Smooth muscle cell (in vitro differentiated cells): ENCODE results near the gene EME2. TPM values are rescaled to one million over a fixed set of nuclear protein-coding genes. Genes with fewer than 3 reads are reported as not detected.

Experiments used
- DNase-seq: peaks from one replicate; lab custom pipeline; 2025; ENCODE audit not compliant: unreplicated experiment; lab: John Stamatoyannopoulos, UW
- H2AFZ ChIP-seq: fragments of 200-600 bp; sonication (generic); 2 replicates; pipeline ENCODE4 v1.6.0; 2016; ENCODE audit warnings: antibody characterized with exemption, low read depth, mild to moderate bottlenecking
- H3F3A ChIP-seq: fragments of 200-600 bp; sonication (generic); 2 replicates; pipeline ENCODE4 v1.6.0; 2017; ENCODE audit warnings: antibody characterized with exemption, low read depth
- H3K27ac ChIP-seq: fragments of 200-600 bp; sonication (generic); 2 replicates; pipeline ENCODE4 v1.5.1; 2016; ENCODE audit warnings: low read depth, mild to moderate bottlenecking
- H3K27me3 ChIP-seq: fragments of 200-600 bp; sonication (generic); 2 replicates; pipeline ENCODE4 v1.6.1; 2016; ENCODE audit warnings: low read depth, mild to moderate bottlenecking
- H3K36me3 ChIP-seq: fragments of 200-600 bp; sonication (generic); 2 replicates; pipeline ENCODE4 v1.5.1; 2016; ENCODE audit warnings: low read depth
- H3K4me1 ChIP-seq: fragments of 200-600 bp; sonication (generic); 2 replicates; pipeline ENCODE4 v1.5.1; 2016; ENCODE audit warnings: low read depth
- H3K4me2 ChIP-seq: fragments of 200-600 bp; sonication (generic); 2 replicates; pipeline ENCODE4 v1.6.0; 2016; ENCODE audit warnings: mild to moderate bottlenecking
- H3K4me3 ChIP-seq: fragments of 200-600 bp; sonication (generic); 2 replicates; pipeline ENCODE4 v1.5.1; 2016; ENCODE audit warnings: mild to moderate bottlenecking
- H3K79me2 ChIP-seq: fragments of 200-600 bp; sonication (generic); 2 replicates; pipeline ENCODE4 v1.6.0; 2016; ENCODE audit warnings: low read depth, mild to moderate bottlenecking
- H3K9ac ChIP-seq: fragments of 200-600 bp; sonication (generic); 2 replicates; pipeline ENCODE4 v1.6.0; 2016; ENCODE audit warnings: low read depth
- H3K9me3 ChIP-seq: fragments of 200-600 bp; sonication (generic); replicated peaks from 2 replicates; pipeline ENCODE4 v1.5.1; 2016; ENCODE audit warnings: low read depth
- H4K20me1 ChIP-seq: fragments of 200-600 bp; sonication (generic); 2 replicates; pipeline ENCODE4 v1.6.0; 2016; ENCODE audit warnings: low read depth
- CTCF ChIP-seq: fragments of 200-600 bp; sonication (generic); IDR thresholded peaks from 2 replicates; pipeline ENCODE4 v1.5.1; 2017; ENCODE audit warnings: borderline replicate concordance, mild to moderate bottlenecking, antibody characterized with exemption; ENCODE audit not compliant: insufficient read depth, poor library complexity, severe bottlenecking
- WGBS: methylation state at CpG from one replicate; pipeline ENCODE4 v1.1.7; 2016; ENCODE audit warnings: low lambda C conversion rate; 5-methylcytosine and 5-hydroxymethylcytosine counted together
- polyA plus RNA-seq: library from polyadenylated mRNA; unstranded; fragments of >200 nt; fragmentation: Nextera tagmentation; extraction: Ambion mirVana; gene quantifications from 2 replicates; pipeline ENCODE4 v1.2.1, GENCODE V29; 2016
- total RNA-seq: library from RNA; depleted of rRNA; stranded (reverse); fragments of >200 nt; gene quantifications from 2 replicates; pipeline ENCODE4 v1.2.3, GENCODE V29; 2014

The EME2 gene, protein sequence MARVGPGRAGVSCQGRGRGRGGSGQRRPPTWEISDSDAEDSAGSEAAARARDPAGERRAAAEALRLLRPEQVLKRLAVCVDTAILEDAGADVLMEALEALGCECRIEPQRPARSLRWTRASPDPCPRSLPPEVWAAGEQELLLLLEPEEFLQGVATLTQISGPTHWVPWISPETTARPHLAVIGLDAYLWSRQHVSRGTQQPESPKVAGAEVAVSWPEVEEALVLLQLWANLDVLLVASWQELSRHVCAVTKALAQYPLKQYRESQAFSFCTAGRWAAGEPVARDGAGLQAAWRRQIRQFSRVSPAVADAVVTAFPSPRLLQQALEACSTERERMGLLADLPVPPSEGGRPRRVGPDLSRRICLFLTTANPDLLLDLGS
- total RNA-seq (3.6 and 4.4 TPM in 2 replicates), polyA plus RNA-seq (3.8 and 7.6 TPM in 2 replicates)

- Histone ChIP-seq H2AFZ (peak within 1 kb of the TSS; percentile 15), H3K9ac (peak within 1 kb of the TSS; percentile 86), H3K27ac (peak within 1 kb of the TSS; percentile 68), H3K27me3 (no peaks in the 10 kb centered on the region), H3K4me2 (peak within 1 kb of the TSS; percentile 100), H3K79me2 (peaks cover 24% of the 10 kb centered on the region), H3K4me3 (peak within 1 kb of the TSS; percentile 83), H3K4me1 (peaks cover 20% of the 10 kb centered on the region), H3K9me3 (no peaks in the 10 kb centered on the region), H4K20me1 (peaks cover 23% of the 10 kb centered on the region), H3K36me3 (no peaks in the 10 kb centered on the region), H3F3A (peaks cover 8% of the 10 kb centered on the region)
- WGBS: 1% methylated on average over 53 of the region's 53 CpGs
- no peak for DNase-seq
- TF ChIP-seq CTCF: no peak
These were observed at the start of gene EME2 for GRCh38 chr16:1772362-1772907. Gene EME2, plus strand, starts transcription at chr16:1772810. Its CDS starts 418 bp downstream, at chr16:1773228.

DNA sequence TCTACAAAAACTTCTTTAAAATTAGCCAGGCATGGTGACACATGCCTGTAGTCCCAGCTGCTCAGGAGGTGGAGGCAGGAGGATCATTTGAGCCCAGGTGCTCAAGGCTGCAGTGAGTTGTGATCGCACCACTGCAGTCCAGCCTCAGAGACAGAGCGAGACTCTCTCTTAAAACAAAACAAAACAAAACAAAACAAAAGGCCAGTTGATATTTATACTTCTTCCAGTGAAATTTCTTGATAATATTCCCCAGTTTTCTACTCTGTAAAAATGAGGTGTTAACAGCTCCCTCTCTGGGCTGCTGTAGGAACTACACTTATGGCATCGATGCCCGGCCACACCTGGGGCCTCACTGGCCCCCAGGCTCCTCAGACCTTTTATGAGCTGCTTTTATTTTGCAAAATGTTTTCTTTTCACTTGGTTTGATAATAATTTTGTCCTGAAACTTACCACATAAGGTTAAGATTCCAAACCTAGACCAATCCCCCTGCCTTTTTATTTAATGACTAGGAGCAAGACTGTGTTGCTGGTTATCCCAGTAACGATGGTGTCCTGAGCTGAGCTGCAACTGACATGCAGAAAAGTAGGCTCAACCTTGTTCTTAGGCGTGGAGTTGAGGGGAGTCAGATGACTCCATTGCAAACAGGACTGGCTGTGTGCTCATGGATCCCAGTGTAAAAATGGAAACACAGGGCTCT, 49.0 kb upstream of the EME2 start:
- Histone ChIP-seq H3F3A (no peaks in the 10 kb centered on the region), H3K4me3 (no peak overlapping the region), H3K9me3 (no peaks in the 10 kb centered on the region), H3K27ac (peak overlapping the region; percentile 89), H3K36me3 (no peaks in the 10 kb centered on the region), H3K27me3 (no peaks in the 10 kb centered on the region), H3K79me2 (peaks cover 70% of the 10 kb centered on the region), H2AFZ (no peak overlapping the region), H3K9ac (no peak overlapping the region), H3K4me2 (no peak overlapping the region), H3K4me1 (no peaks in the 10 kb centered on the region), H4K20me1 (peaks cover 78% of the 10 kb centered on the region)
- TF ChIP-seq CTCF: peak; percentile 85
- WGBS: 68% methylated on average over 6 of the region's 6 CpGs
- no peak for DNase-seq

- no peak overlapping the region for H2AFZ ChIP-seq
- peaks cover 61% of the 10 kb centered on the region for H3K79me2 ChIP-seq
- H3K9ac ChIP-seq: no peak overlapping the region
- no peaks in the 10 kb centered on the region for H3K4me1 ChIP-seq
- WGBS: 98% methylated on average over 12 of the region's 12 CpGs
- no peak overlapping the region for H3K4me3 ChIP-seq
- no peak overlapping the region for H3K27ac ChIP-seq
- peaks cover 73% of the 10 kb centered on the region for H4K20me1 ChIP-seq
- H3K4me2 ChIP-seq: no peak overlapping the region
- no peak for DNase-seq
- TF ChIP-seq CTCF: no peak
- H3K27me3 ChIP-seq: no peaks in the 10 kb centered on the region
- no peaks in the 10 kb centered on the region for H3K9me3 ChIP-seq
- no peaks in the 10 kb centered on the region for H3K36me3 ChIP-seq
- no peaks in the 10 kb centered on the region for H3F3A ChIP-seq
These were observed 48.1 kb upstream of the EME2 start for GRCh38 chr16:1724491-1724890.
